ENCODE measurements around the gene KCNQ1. TPM values are rescaled to one million over a fixed set of nuclear protein-coding genes. Genes with fewer than 3 reads are reported as not detected.

The KCNQ1 gene
- total RNA-seq, result 96.4 TPM

GRCh38 chr11:2444821-2445745, at the start of gene KCNQ1:
TSS of gene KCNQ1 (plus strand) at chr11:2445008. CDS start at chr11:2445099, 91 bp downstream.
- DNase-seq (ENCODE audit: low spot score), result peak; percentile 69

- no peak for DNase-seq (ENCODE audit: low spot score)
These were observed 49.5 kb upstream of the KCNQ1 start for GRCh38 chr11:2395211-2395730.

GRCh38 chr11:2395856-2396255, 49.0 kb upstream of the KCNQ1 start:
- no peak for DNase-seq (ENCODE audit: low spot score)

GRCh38 chr11:2396471-2396870, 48.3 kb upstream of the KCNQ1 start:
- DNase-seq (ENCODE audit: low spot score), result no peak

- DNase-seq (ENCODE audit: low spot score), result no peak
These were observed 47.8 kb upstream of the KCNQ1 start for GRCh38 chr11:2397005-2397404.

- no peak for DNase-seq (ENCODE audit: low spot score)
These were observed 46.0 kb upstream of the KCNQ1 start for GRCh38 chr11:2398664-2399355.

GRCh38 chr11:2399488-2400068, 45.2 kb upstream of the KCNQ1 start:
- DNase-seq (ENCODE audit: low spot score), result no peak

GRCh38 chr11:2400069-2400761, 44.6 kb upstream of the KCNQ1 start, which contains the start of gene TSSC4:
TSS of gene TSSC4 (plus strand) at chr11:2400750. CDS start at chr11:2402634, 1,884 bp downstream.
- peak; percentile 100 for DNase-seq (ENCODE audit: low spot score)

- DNase-seq (ENCODE audit: low spot score), result no peak
These were observed 43.9 kb upstream of the KCNQ1 start for GRCh38 chr11:2400762-2401435.

- no peak for DNase-seq (ENCODE audit: low spot score)
These were observed 43.3 kb upstream of the KCNQ1 start for GRCh38 chr11:2401436-2401984.

GRCh38 chr11:2402106-2402505, 42.7 kb upstream of the KCNQ1 start:
- DNase-seq (ENCODE audit: low spot score), result no peak

GRCh38 chr11:2402890-2403645, 41.7 kb upstream of the KCNQ1 start:
- DNase-seq (ENCODE audit: low spot score), result no peak

GRCh38 chr11:2404735-2405196, 40.0 kb upstream of the KCNQ1 start:
- DNase-seq (ENCODE audit: low spot score), result no peak

- DNase-seq (ENCODE audit: low spot score), result no peak
These were observed 38.4 kb upstream of the KCNQ1 start for GRCh38 chr11:2406451-2406850.

GRCh38 chr11:2406878-2407410, 37.9 kb upstream of the KCNQ1 start:
- no peak for DNase-seq (ENCODE audit: low spot score)

GRCh38 chr11:2408671-2409070, 36.1 kb upstream of the KCNQ1 start:
- DNase-seq (ENCODE audit: low spot score), result no peak

GRCh38 chr11:2409126-2409525, 35.7 kb upstream of the KCNQ1 start:
- DNase-seq (ENCODE audit: low spot score), result no peak

GRCh38 chr11:2409611-2410468, 35.0 kb upstream of the KCNQ1 start:
- DNase-seq (ENCODE audit: low spot score), result no peak

- DNase-seq (ENCODE audit: low spot score), result no peak
These were observed 34.2 kb upstream of the KCNQ1 start for GRCh38 chr11:2410616-2411015.

All from mucosa of gallbladder (tissue), 1 donor.